K562 (cell line): ENCODE measurements around the gene PHB1. TPM values are rescaled to one million over a fixed set of nuclear protein-coding genes. Genes with fewer than 3 reads are reported as not detected.

Experiments used
- ATAC-seq: fragments of 200-7000 bp; cut with Tn5 transposase; 3 replicates; pipeline ENCODE4 v1.9.1; 2020; ENCODE audit warnings: moderate library complexity
- BruUV-seq: library from RNA; stranded (reverse); fragments of 400-500 nt; replicated peaks from 2 replicates; lab custom pipeline; 2021; lab: Mats Ljungman, UMichigan
- CTCF ChIA-PET: fragments of 300-600 bp; formaldehyde crosslinking; extraction: SDS; loops from one replicate; lab custom pipeline; 2021; ENCODE audit warnings: low intra/inter-chr PET ratio; lab: Yijun Ruan, JAX
- POLR2A ChIA-PET: fragments of 300-600, 350-650 bp; sonication (Branson Sonifier 250); formaldehyde crosslinking; extraction: SDS; loops from one replicate; lab custom pipeline; 2021; ENCODE audit warnings: antibody characterized with exemption, inconsistent platforms; lab: Yijun Ruan, JAX
- DNase-seq, 4 experiments: peaks; one replicate each; pipeline versions ENCODE4 v3.0.0 to v3.0.0-alpha.2; 2011 to 2018; ENCODE audit warnings: low spot score in 3 of 4, mixed read lengths in 3 of 4; ENCODE audit errors: extremely low read depth in 1 of 4
- FAIRE-seq: peaks from 2 replicates; lab custom pipeline; 2011; peaks lifted over from hg19 to GRCh38; lab: Jason Lieb, UNC
- H2AFZ ChIP-seq: 2 replicates; pipeline ENCODE4 v1.6.0; 2011; ENCODE audit warnings: low read depth, low read length, control low read depth, inconsistent platforms
- H3K27ac ChIP-seq: fragments of 200-600 bp; 3 replicates; pipeline ENCODE4 v1.8.0; 2011; ENCODE audit warnings: low read depth, mild to moderate bottlenecking, control low read depth, inconsistent platforms, low read length, moderate library complexity, mixed read lengths; ENCODE audit errors: extremely low read depth
- H3K27me3 ChIP-seq, 2 experiments: fragments of 300-600 bp in 1 of 2; 2 replicates in 1 of 2; 3 replicates in 1 of 2; pipeline versions ENCODE4 v1.6.0 to v1.8.0; 2011; ENCODE audit warnings: inconsistent platforms in 2 of 2, low read length in 2 of 2, mild to moderate bottlenecking in 1 of 2, mixed read lengths in 1 of 2, moderate library complexity in 1 of 2; ENCODE audit not compliant: control insufficient read depth in 2 of 2, insufficient read depth in 2 of 2
- H3K36me3 ChIP-seq: fragments of 300-600 bp; 3 replicates; pipeline ENCODE4 v1.8.0; 2011; ENCODE audit warnings: mild to moderate bottlenecking, low read length, inconsistent platforms; ENCODE audit not compliant: control insufficient read depth, insufficient read depth
- H3K4me1 ChIP-seq, 2 experiments: fragments of 200-600 bp in 1 of 2; replicated peaks in 1 of 2; 2 replicates in 1 of 2; 3 replicates in 1 of 2; pipeline versions ENCODE4 v1.5.1 to v1.8.0; 2011; ENCODE audit warnings: inconsistent platforms in 2 of 2, low read length in 2 of 2, mild to moderate bottlenecking in 1 of 2, mixed read lengths in 1 of 2, moderate library complexity in 1 of 2; ENCODE audit not compliant: control insufficient read depth in 2 of 2, insufficient read depth in 2 of 2
- H3K4me2 ChIP-seq: 2 replicates; pipeline ENCODE4 v1.6.1; 2011; ENCODE audit warnings: low read length, control low read depth, inconsistent platforms, mixed read lengths; ENCODE audit not compliant: insufficient read depth
- H3K4me3 ChIP-seq: fragments of 200-600 bp; sonication (generic), shearing (Covaris generic); 2 replicates; pipeline ENCODE4 v1.5.1; 2016; ENCODE audit warnings: control low read depth, inconsistent platforms
- H3K79me2 ChIP-seq: fragments of 200-600 bp; 3 replicates; pipeline ENCODE4 v1.8.0; 2011; ENCODE audit warnings: low read length, inconsistent platforms; ENCODE audit not compliant: control insufficient read depth, insufficient read depth
- H3K9ac ChIP-seq, 2 experiments: 2 replicates each; pipeline versions ENCODE4 v1.6.0 to v1.6.1; 2011; ENCODE audit warnings: low read depth in 2 of 2, low read length in 2 of 2, control low read depth in 1 of 2, inconsistent platforms in 1 of 2, mild to moderate bottlenecking in 1 of 2, mixed read lengths in 1 of 2; ENCODE audit not compliant: insufficient read depth in 1 of 2
- H3K9me1 ChIP-seq: one replicate; pipeline ENCODE4 v1.6.0; 2011; ENCODE audit warnings: inconsistent platforms, mild to moderate bottlenecking, low read length, moderate library complexity; ENCODE audit not compliant: control insufficient read depth, insufficient read depth
- H3K9me3 ChIP-seq: replicated peaks from 2 replicates; pipeline ENCODE4 v1.5.1; 2011; ENCODE audit warnings: low read depth, low read length, inconsistent platforms; ENCODE audit not compliant: control insufficient read depth, insufficient read depth
- H4K20me1 ChIP-seq: replicated peaks from 2 replicates; pipeline ENCODE4 v1.6.1; 2011; ENCODE audit warnings: low read length, inconsistent platforms, mixed read lengths; ENCODE audit not compliant: control insufficient read depth, insufficient read depth
- ARID3A ChIP-seq: IDR thresholded peaks from 2 replicates; pipeline ENCODE4 v1.6.1; 2012; ENCODE audit warnings: low read depth, low read length, improper control_type of control experiment, borderline replicate concordance
- DMBX1 ChIP-seq: fragments of 250-450 bp; sonication (Bioruptor Pico); IDR thresholded peaks from 2 replicates; pipeline ENCODE4 v1.8.0; 2022; ENCODE audit warnings: inconsistent platforms, mild to moderate bottlenecking, moderate library complexity, borderline replicate concordance
- FOS ChIP-seq: IDR thresholded peaks from 3 replicates; pipeline ENCODE4 v1.6.1; 2011; ENCODE audit not compliant: insufficient read length; ENCODE audit errors: extremely low read depth
- GATA2 ChIP-seq: sonication (generic); formaldehyde crosslinking; IDR thresholded peaks from 2 replicates; pipeline ENCODE4 v1.4.0; 2020; ENCODE audit warnings: mild to moderate bottlenecking, missing genetic modification reagents
- GMEB1 ChIP-seq: fragments of 250-450 bp; sonication (Bioruptor Pico); IDR thresholded peaks from 2 replicates; pipeline ENCODE4 v1.4.0; 2020; ENCODE audit warnings: mild to moderate bottlenecking
- RBFOX2 ChIP-seq: fragments of 200-400 bp; formaldehyde crosslinking; IDR thresholded peaks from 2 replicates; pipeline ENCODE4 v1.6.1; 2017; ENCODE audit warnings: low read depth, mild to moderate bottlenecking, low read length, moderate library complexity
- TRIM25 ChIP-seq: fragments of 450-650 bp; IDR thresholded peaks from 2 replicates; pipeline ENCODE4 v1.7.0; 2016; ENCODE audit warnings: borderline replicate concordance
- ZNF318 ChIP-seq, 2 experiments: fragments of 450-650 bp; IDR thresholded peaks; 2 replicates each; pipeline ENCODE4 v1.6.1; 2016; ENCODE audit warnings: mild to moderate bottlenecking in 2 of 2, borderline replicate concordance in 1 of 2, low read depth in 1 of 2, moderate library complexity in 1 of 2
- WGBS: fragments of 100-300 bp; shearing (Covaris generic); methylation state at CpG from one replicate; pipeline ENCODE4 v1.1.6; 2016; ENCODE audit warnings: low coverage, mixed read lengths; ENCODE audit not compliant: insufficient coverage; ENCODE audit errors: missing lambda C conversion rate; 5-methylcytosine and 5-hydroxymethylcytosine counted together
- in situ Hi-C: fragments of 300-500 bp; cut with MboI; formaldehyde crosslinking; loops from 4 replicates; pipeline ENCODE4 v1.15.0; 2018; ENCODE audit warnings: inconsistent platforms, mixed read lengths
- intact Hi-C: fragments of 100-400 bp; cut with micrococcal nuclease; formaldehyde crosslinking; loops from 2 replicates; pipeline ENCODE4 v1.14.2; 2022
- polyA plus RNA-seq, 8 experiments: library from polyadenylated mRNA; depleted of rRNA in 4 of 8; stranded (reverse) in 5 of 8; unstranded in 3 of 8; fragments of >200 nt; fragmentation: Nextera tagmentation in 2 of 8; fragmentation: Illumina TruSeq in 1 of 8; extraction: Ambion mirVana in 2 of 8; extraction: Trizol in 1 of 8; gene quantifications; 2 replicates each; pipeline versions ENCODE4 v1.2.1 to v1.2.3, GENCODE V29; 2011 to 2014; ENCODE audit warnings: inconsistent platforms in 1 of 8, missing spikeins in 1 of 8
- total RNA-seq, 7 experiments: library from RNA; depleted of rRNA in 6 of 7; stranded (reverse); fragments of >200 nt in 6 of 7; fragmentation: Illumina TruSeq in 2 of 7; extraction: Trizol in 2 of 7; gene quantifications; 2 replicates each; pipeline versions ENCODE4 v1.2.1 to v1.2.3, GENCODE V29; 2011 to 2021; ENCODE audit warnings: low replicate concordance in 1 of 7

PHB1 gene
- total and polyA plus RNA-seq, 9 of the 15 experiments (the other 6 are each of a cell fraction or from before 2014, with no cell fraction given), result 191 to 818 (median 349) TPM

GRCh38 chr17:49378311-49378710, 36.4 kb downstream of the PHB1 start:
- WGBS, result 10% methylated on average over 5 of the region's 5 CpGs
- Histone ChIP-seq H2AFZ (no peak overlapping the region), H3K79me2 (no peaks in the 10 kb centered on the region), H3K9me3 (no peaks in the 10 kb centered on the region), H3K4me1 (peaks cover 0 to 5% of the 10 kb centered on the region in 2 experiments; a peak in 1 of 5 replicates), H3K4me3 (no peak overlapping the region), H3K4me2 (no peak overlapping the region), H3K9ac (no peak overlapping the region), H3K27me3 (peaks cover 0 to 9% of the 10 kb centered on the region in 2 experiments; a peak in 1 of 5 replicates), H4K20me1 (no peaks in the 10 kb centered on the region), H3K36me3 (no peaks in the 10 kb centered on the region), H3K9me1 (no peaks in the 10 kb centered on the region), H3K27ac (no peak overlapping the region)
- in situ Hi-C loops (no loop called here), intact Hi-C loops (no loop called here)
- no peak for DNase-seq
- POLR2A ChIA-PET, result interaction anchor here (0.6 to 2.0 kb wide), 2 partner anchors 10 to 36 kb away, joined by 3 to 6 read pairs; no protein-coding TSS in a partner anchor
- BruUV-seq, result no TSS peak
- FAIRE-seq, result no peak
- CTCF ChIA-PET, result no interaction called here
- no peak for ATAC-seq
- no peak for TF ChIP-seq TRIM25
- TF ChIP-seq ARID3A, result no peak
- no peak for TF ChIP-seq DMBX1 (CRISPR knock-in tag)
- no peak for TF ChIP-seq GMEB1
- no peak for TF ChIP-seq FOS
- TF ChIP-seq ZNF318 (IDR thresholded peaks at IDR 0.05; ENCODE audit: borderline replicate concordance in 1 of 2, low read depth in 1 of 2), result no peak
- TF ChIP-seq RBFOX2, result no peak
- TF ChIP-seq GATA2 (CRISPR knock-in tag), result no peak
